Glomerular visceral epithelial cell (primary cell): ENCODE data around the gene PLCE1.

Experiments used
- DNase-seq: peaks from one replicate; pipeline ENCODE4 v3.0.0-alpha.2; 2016; ENCODE audit errors: extremely low spot score

PLCE1 gene

GRCh38 chr10:94023906-94024305 lies 30.2 kb downstream of the PLCE1 start:
- no peak for DNase-seq

GRCh38 chr10:94024407-94024806 lies 30.7 kb downstream of the PLCE1 start:
- no peak for DNase-seq

- no peak for DNase-seq
Observed at GRCh38 chr10:94025806-94026205, 32.1 kb downstream of the PLCE1 start.

- no peak for DNase-seq
Observed at GRCh38 chr10:94027197-94027596, 33.5 kb downstream of the PLCE1 start.

GRCh38 chr10:94029955-94030354 lies 36.2 kb downstream of the PLCE1 start:
- DNase-seq, result no peak

GRCh38 chr10:94035982-94036765 lies 42.4 kb downstream of the PLCE1 start:
- DNase-seq, result no peak

- peak; percentile 21 for DNase-seq
Observed at GRCh38 chr10:94036766-94037033, 43.0 kb downstream of the PLCE1 start.

GRCh38 chr10:94037286-94037685 lies 43.6 kb downstream of the PLCE1 start:
- DNase-seq, result no peak

GRCh38 chr10:94038024-94038423 lies 44.3 kb downstream of the PLCE1 start:
- peak; percentile 88 for DNase-seq

- no peak for DNase-seq
Observed at GRCh38 chr10:94041206-94041605, 47.5 kb downstream of the PLCE1 start.

GRCh38 chr10:94042001-94042833 lies 48.5 kb downstream of the PLCE1 start:
- peak; percentile 63 for DNase-seq

GRCh38 chr10:94042834-94043175 lies 49.1 kb downstream of the PLCE1 start:
- no peak for DNase-seq
